NCI-H460 (cell line): ENCODE measurements around the gene VSNL1. TPM values are rescaled to one million over a fixed set of nuclear protein-coding genes. Genes with fewer than 3 reads are reported as not detected.

Experiments
- DNase-seq: peaks from one replicate; pipeline ENCODE4 v3.0.0-alpha.2; 2016; ENCODE audit warnings: low read depth; ENCODE audit errors: extremely low read depth
- total RNA-seq: library from RNA; depleted of rRNA; stranded (reverse); fragments of >200 nt; shearing (Covaris generic); gene quantifications from 2 replicates; pipeline ENCODE4 v1.2.3, GENCODE V29; 2014

VSNL1 gene
- total RNA-seq, 1 experiment from 2014 or later = not detected

DNA sequence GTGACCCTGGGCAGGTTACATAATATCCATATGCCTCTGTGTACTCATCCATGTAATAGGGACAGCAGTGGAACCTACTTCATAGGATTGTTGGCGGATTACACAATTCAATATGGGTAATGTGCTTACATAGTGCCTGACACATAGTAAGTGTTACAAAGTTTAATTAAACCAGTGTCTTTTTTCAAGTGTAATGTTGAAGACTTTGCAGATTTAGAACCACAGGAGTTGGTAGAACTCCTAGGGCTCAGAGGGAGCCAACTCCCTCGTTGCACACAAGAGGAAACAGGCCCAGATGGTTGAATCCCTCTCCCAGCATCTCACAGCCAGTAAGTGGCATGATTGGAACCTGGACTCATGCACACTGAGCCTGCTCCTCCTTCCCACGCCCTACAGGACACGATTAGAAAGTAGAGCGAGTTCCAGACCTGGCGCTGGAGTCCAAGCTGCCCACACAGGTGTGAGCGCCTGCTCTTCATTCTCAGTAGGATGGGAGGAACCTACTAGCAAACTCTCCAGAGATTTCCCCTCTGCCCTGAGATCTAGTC lies 97.8 kb downstream of the VSNL1 start:
- DNase-seq = no peak

DNA sequence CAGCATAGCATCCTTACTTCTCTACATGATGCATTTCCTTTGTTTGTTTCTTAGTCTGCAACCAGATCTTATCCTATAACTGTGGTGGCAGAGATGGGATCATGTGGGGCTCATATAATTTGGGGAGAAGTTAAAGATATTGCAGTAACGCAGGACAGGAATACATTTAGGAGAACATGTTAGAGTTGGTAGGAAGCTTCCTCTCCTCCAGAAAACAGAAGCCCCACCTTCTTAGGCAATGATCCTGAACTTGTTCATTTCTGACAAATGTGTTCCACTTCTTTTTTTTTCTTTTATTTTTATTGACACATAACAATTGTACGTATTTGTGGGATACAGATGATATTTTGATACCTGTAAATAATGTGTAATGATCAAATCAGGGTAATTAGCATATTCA lies 99.9 kb downstream of the VSNL1 start:
- no peak for DNase-seq

DNA sequence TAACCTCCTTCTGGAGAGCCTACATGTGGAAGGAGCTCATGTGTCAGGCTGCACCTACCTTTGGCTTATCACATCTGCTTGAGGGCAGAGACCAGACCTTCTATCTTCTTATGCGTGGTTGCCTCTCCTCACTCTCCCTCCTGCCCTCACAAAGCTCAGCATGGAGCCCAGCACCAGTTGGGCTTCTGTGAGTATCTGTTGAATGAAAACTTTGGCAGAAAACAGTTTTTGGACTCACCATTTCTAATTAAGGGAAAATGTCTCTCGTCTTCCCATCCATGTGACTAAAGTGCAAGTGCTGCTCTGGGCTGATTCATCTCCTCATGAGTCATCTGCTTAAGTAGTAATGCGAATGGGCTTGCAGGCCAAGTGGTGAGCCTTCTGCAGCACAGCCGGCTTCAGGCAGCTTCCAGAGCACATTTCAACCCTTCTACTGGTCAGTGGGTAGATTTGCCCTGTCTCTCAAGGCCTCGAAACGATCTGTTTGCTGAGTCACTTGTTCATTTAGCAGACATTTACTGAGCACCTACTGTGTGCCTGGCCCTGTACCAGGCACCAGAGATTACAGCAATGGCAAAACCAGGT lies 102.6 kb downstream of the VSNL1 start:
- DNase-seq = peak; percentile 64

DNA sequence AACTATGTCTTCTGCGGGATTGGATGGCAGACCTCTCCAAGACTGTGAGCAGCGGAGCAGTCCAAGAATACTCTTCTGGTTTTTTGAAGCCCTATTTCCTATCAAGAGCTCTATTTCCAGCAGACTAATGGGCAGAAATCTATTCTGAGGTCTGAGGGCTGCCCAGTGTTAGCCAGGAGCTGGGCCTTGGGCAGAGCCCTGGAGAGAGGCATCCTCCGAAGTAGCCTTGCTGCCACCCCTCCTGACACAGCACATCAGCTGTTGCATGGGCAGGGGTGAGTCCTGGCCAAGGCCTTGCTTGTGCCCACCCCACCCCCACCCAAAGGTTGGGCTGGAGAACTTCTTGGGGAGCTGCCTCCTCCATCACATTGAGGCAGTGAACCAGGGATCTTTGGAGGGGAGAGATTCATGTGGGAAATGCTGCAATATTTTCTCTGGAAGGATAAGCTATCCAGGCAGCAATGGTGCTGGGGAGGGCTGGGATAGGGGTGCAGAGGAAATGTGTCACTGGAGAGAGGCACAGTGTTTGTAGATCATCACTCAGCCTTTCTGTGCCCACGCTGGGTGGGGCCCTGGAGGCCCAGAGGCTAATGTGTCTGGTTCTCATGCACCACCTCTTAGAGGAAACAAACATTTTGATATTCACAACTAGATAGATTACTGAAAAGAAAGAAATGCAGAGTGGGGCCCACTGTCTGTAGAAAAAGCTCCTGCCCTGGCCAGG lies 104.7 kb downstream of the VSNL1 start:
- no peak for DNase-seq

DNA sequence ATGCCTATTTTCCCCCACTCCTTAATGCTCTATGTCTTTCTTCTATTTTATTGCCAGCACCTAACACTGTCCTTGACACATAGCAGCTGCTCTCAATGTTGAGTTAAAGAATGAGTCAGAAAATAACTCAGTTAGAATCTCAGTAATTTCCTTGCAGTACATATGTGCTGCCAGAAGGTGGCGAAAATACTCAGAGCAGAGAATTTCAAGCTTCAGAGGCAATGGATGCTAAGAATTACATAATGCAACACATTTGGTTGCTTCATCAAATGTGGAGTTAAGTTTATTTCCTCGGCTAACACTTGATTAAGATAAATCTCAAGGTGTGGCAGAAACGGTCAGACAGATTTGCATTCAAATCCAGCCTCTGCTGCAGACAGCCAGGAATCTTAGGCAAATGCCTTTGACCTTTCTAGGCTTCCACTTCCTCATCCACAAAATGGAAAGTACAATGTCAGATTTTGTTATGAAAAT lies 105.6 kb downstream of the VSNL1 start:
- DNase-seq = peak; percentile 78

DNA sequence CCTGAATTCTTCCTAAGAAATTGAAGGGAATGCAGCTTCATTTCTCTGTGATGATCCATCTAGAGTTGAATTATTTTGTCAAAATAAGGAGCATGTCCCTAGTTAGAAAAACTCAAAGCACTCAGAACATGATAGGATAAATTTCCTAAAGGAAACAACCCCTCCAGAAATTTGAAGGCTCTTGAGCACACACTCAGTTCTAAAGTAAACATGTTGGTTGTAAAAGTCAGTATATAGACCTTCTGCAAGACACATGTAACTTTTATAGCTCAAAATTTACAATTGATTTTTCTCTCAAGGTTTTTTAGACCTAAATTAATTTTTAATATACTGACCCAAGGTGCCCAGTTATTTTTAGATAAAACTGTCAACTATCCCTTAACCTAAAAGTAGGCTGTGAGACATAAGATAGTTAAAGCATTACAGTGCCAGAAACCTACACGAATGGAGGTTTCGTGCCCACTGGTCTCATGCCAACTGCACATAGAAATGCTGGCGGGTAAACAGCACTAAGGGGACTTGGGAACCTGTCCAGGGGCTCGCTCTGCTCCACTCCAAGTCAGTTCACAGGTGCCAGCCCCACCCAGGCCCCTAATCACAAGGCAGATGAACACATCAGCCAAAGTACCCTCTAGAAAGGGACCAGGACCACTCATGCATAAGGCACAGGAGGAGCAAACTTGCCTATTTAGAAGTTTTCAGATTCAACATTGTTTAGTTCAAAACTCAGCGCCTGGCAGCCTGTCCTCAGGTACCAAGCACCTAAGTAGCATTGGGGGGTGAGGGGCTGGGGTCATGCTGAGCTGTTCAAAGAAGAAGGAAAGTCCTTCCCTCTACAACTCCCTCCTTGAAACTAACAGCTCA lies 106.6 kb downstream of the VSNL1 start:
- DNase-seq = no peak

DNA sequence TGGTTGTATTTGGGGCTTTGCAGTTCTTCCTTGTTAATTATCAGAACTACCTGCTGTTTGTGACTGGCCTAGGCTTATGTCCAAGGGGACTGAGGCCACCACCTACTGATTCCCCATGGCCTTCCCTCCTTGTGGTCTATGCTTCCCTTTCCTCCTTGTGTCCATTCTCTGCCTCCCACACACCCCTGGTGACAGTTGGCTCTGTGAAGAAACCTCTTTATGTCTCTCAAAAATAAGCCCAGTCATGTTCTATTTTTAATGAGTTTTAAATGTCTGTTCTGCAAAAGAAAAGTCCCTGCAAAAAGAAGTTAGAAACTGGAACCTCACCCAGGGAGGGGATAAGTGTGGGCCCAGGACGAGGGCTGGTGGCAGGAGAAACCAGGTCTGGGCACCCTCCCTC lies 108.1 kb downstream of the VSNL1 start:
- no peak for DNase-seq

DNA sequence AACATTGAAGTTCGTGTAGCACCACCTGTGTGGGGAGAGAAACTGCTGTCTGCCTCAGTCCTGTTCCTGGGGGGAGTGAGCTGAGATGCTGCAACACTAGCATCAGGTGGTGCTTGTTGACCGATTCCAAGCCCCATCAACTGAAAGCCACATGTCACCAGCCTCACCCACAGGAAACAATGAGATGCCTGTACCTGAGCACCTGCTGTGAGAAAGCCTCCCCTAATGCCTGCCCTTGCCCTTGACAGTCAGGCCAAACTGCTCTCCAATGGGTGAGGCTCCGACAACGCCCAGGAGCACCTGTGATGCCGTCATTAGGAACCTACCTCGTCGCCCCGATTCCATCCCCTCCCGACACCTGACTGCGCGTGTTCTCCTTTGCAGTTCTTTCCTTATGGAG lies 108.5 kb downstream of the VSNL1 start:
- DNase-seq = no peak

- DNase-seq = no peak
Measured at GRCh38 chr2:17652681-17653394, 112.3 kb downstream of the VSNL1 start.

DNA sequence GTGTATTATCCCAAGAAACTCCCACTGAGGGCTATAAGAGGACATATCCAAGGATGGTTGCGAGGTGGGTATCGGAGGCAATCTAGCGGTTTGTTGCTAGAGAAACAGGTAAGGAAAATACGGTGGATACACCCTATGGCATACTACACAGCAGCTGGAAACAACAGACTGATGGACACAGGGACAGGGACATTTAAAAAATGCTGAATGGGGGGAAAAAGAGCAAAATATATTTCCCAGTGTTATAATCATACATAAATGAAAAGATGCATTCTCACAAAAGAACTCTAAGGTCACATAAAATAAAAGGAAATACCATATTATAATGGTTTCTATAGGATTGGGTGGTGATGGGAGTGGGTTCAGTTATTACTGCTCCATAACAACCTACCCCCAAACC lies 117.3 kb downstream of the VSNL1 start:
- no peak for DNase-seq

- DNase-seq = no peak
Measured at GRCh38 chr2:17658251-17658843, 117.9 kb downstream of the VSNL1 start.

DNA sequence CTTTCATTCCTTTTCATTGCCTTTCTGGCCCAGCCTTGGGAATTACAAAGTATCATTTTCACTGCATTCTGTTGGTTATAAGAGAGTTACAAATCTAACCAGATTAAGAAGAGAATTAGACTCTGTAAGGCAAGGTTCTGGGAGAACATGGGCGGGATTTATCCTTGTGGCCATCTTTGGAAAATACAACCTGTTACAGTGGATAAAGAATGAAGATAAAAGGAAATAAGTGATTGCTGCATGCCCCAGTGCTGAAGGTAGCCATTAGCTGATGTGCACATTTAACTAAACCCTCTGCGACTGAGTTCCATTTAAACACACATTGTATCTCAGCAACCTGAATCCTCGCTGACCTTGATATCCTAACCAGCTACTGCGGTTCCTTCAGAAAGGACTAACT lies 119.7 kb downstream of the VSNL1 start:
- no peak for DNase-seq

DNA sequence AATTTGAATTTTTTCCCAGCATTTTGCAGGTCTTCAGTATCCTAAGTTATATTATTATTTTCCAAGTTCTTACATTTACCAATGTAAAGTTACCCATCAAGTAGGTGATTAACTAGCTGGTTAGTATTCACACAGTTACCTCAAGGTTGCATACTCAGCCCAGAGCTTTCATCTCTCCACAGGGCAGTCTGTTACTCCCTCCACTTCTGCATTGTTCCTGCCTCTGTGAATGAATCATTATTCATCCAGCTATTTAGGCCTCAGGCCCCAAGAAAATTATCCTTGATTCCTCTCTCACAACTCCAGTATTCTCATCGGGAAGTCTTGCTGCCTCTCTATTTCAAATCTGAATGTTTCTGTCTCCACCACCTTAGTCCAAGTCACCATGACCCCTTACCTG lies 121.0 kb downstream of the VSNL1 start:
- no peak for DNase-seq

DNA sequence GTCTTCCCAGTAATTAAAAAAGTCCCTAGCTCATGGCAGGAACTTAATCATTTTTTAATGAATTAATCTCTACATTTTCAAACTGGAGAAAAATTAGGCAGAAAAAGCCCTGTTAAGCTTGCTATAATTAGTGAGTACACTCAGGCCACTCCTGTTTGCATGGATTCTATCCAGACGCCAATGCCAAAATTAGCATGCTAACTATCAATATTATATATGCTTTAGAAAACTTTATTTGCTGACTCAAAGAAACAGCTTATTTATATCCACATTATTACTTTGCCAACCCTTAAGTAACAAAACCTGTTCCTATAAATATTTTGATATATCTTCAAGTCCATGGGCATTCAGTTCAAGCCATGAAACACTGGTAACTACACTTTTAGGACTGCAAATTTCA lies 122.2 kb downstream of the VSNL1 start:
- DNase-seq = no peak

- no peak for DNase-seq
Measured at GRCh38 chr2:17664534-17664933, 124.0 kb downstream of the VSNL1 start.

- DNase-seq = no peak
Measured at GRCh38 chr2:17667898-17668297, 127.4 kb downstream of the VSNL1 start.

GRCh38 chr2:17672583-17673317 lies 132.3 kb downstream of the VSNL1 start:
- DNase-seq = no peak

DNA sequence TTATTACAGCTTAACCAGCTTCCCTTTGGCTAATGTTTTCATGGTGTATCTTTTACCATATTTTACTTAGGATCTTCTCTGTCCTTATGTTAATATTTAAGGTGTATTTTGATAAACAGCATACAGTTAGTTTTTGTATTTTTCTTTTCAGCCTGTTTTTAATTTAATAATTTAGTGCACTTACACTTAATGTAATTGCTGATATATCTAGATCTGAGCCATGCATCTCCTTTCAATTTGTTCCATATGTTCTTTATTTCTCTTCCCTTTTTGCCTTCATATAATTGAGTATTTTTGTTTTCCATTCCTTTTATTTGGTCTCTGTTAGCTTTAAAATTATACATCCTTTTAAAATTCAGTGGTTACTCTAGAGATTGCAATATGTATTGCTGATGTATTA lies 134.3 kb downstream of the VSNL1 start:
- no peak for DNase-seq

GRCh38 chr2:17680119-17680518 lies 139.6 kb downstream of the VSNL1 start:
- no peak for DNase-seq
